HG02852 (cell line): ENCODE measurements around the gene IER3IP1.
"Not testable (repeated sequence)": the region's sequence is repeated elsewhere in the genome, so short reads cannot be mapped to it uniquely, and the experiment has no call there.

Source experiments
- ATAC-seq: cut with Tn5 transposase; IDR thresholded peaks from one replicate; pipeline ENCODE4 v1.9.1; 2021; ENCODE audit warnings: mild to moderate bottlenecking, moderate library complexity; ENCODE audit not compliant: unreplicated experiment

Gene IER3IP1

GRCh38 chr18:47163241-47163640, 12.9 kb downstream of the IER3IP1 start:
- peak; percentile 87 for ATAC-seq

- no peak for ATAC-seq
Observed at GRCh38 chr18:47160256-47160655, 15.9 kb downstream of the IER3IP1 start.

GRCh38 chr18:47158404-47158803, 17.8 kb downstream of the IER3IP1 start:
- not testable (repeated sequence) for ATAC-seq

GRCh38 chr18:47151439-47151838, 24.7 kb downstream of the IER3IP1 start:
- ATAC-seq: no peak

- peak; percentile 11 for ATAC-seq
Observed at GRCh38 chr18:47150824-47151366, 25.3 kb downstream of the IER3IP1 start.

- ATAC-seq: peak; percentile 91
Observed at GRCh38 chr18:47150029-47150823, 25.9 kb downstream of the IER3IP1 start, which contains the start of gene HDHD2. Gene HDHD2, minus strand, starts transcription at chr18:47150500. Its CDS starts 14,061 bp downstream, at chr18:47136439.

- no peak for ATAC-seq
Observed at GRCh38 chr18:47149457-47150028, 26.6 kb downstream of the IER3IP1 start.

- no peak for ATAC-seq
Observed at GRCh38 chr18:47146206-47146605, 30.0 kb downstream of the IER3IP1 start.

- ATAC-seq: no peak
Observed at GRCh38 chr18:47143899-47144485, 32.2 kb downstream of the IER3IP1 start.

- no peak for ATAC-seq
Observed at GRCh38 chr18:47143153-47143552, 33.0 kb downstream of the IER3IP1 start.

- ATAC-seq: no peak
Observed at GRCh38 chr18:47141289-47141688, 34.9 kb downstream of the IER3IP1 start.

GRCh38 chr18:47121146-47121545, 55.0 kb downstream of the IER3IP1 start:
- ATAC-seq: no peak

GRCh38 chr18:47120428-47120827, 55.7 kb downstream of the IER3IP1 start:
- peak; percentile 97 for ATAC-seq

GRCh38 chr18:47118981-47119380, 57.2 kb downstream of the IER3IP1 start:
- ATAC-seq: no peak

GRCh38 chr18:47115205-47115604, 61.0 kb downstream of the IER3IP1 start:
- ATAC-seq: no peak

GRCh38 chr18:47113796-47114540, 62.2 kb downstream of the IER3IP1 start:
- ATAC-seq: no peak

- no peak for ATAC-seq
Observed at GRCh38 chr18:47110492-47111274, 65.5 kb downstream of the IER3IP1 start.

- ATAC-seq: no peak
Observed at GRCh38 chr18:47109720-47110119, 66.4 kb downstream of the IER3IP1 start.

- no peak for ATAC-seq
Observed at GRCh38 chr18:47108998-47109405, 67.2 kb downstream of the IER3IP1 start.

- ATAC-seq: no peak
Observed at GRCh38 chr18:47108373-47108772, 67.8 kb downstream of the IER3IP1 start.
